M059J (cell line): ENCODE data around the gene MUC5AC. TPM values are rescaled to one million over a fixed set of nuclear protein-coding genes. Genes with fewer than 3 reads are reported as not detected.
"Not testable (repeated sequence)": the region's sequence is repeated elsewhere in the genome, so short reads cannot be mapped to it uniquely, and the experiment has no call there.

ENCODE experiments used
- DNase-seq: peaks from one replicate; pipeline ENCODE4 v3.0.0-alpha.2; 2012; ENCODE audit warnings: low read depth
- total RNA-seq: library from RNA; depleted of rRNA; stranded (reverse); fragments of >200 nt; shearing (Covaris generic); gene quantifications from 2 replicates; pipeline ENCODE4 v1.2.3, GENCODE V29; 2014

The MUC5AC gene
- total RNA-seq, 1 experiment from 2014 or later = not detected

DNA sequence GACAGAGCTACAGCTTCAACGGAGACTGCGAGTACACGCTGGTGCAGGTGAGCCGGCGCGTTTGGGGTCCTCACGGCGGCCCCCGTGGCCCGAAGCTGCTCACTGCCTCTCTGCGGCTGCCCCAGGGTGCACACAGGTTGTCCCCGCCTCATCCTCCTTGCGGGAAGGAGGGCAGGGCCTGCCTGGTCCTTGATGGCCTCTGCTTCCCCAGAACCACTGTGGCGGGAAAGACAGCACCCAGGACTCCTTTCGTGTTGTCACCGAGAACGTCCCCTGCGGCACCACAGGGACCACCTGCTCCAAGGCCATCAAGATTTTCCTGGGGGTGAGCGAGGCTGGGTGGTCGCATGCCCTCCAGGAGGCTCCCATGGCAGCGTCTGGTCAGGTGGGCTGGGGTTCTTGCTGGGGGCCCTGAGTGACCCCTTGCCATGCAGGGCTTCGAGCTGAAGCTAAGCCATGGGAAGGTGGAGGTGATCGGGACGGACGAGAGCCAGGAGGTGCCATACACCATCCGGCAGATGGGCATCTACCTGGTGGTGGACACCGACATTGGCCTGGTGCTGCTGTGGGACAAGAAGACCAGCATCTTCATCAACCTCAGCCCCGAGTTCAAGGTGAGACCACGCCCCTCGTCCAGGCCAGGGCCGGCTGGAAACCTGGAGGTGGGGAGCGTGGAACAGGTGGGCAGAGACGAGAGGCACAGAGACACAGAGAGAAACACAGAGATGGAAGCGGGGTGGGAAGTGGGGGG, 19.4 kb downstream of the MUC5AC start:
- no peak for DNase-seq

GRCh38 chr11:1177771-1178090, 20.0 kb downstream of the MUC5AC start:
- DNase-seq = no peak

- DNase-seq = no peak
Observed at GRCh38 chr11:1178201-1178885, 20.6 kb downstream of the MUC5AC start.

GRCh38 chr11:1178906-1179305, 21.2 kb downstream of the MUC5AC start:
- no peak for DNase-seq

- DNase-seq = no peak
Observed at GRCh38 chr11:1179641-1180040, 21.9 kb downstream of the MUC5AC start.

- no peak for DNase-seq
Observed at GRCh38 chr11:1180171-1180570, 22.4 kb downstream of the MUC5AC start.

- no peak for DNase-seq
Observed at GRCh38 chr11:1180947-1181391, 23.2 kb downstream of the MUC5AC start.

DNA sequence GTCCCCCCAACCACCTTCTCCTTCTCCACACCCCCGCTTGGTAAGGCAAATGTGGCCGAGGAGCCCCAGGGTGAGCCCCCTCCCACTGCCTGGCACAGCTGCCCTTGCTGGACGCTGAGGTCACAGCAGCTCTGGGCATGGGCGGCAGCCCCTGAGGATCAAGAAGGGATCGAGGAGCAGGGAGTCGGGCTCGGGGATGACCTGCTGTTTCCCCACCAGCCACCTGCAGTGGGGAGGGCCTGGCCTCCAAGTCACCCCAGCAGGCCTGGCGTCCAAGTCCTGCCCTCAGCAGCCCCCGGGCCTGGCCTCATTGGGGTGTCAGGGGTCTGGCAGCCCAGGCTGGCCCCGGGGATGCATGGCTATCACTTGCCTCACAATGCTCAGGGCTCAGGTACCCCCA, 23.7 kb downstream of the MUC5AC start:
- DNase-seq = no peak

GRCh38 chr11:1181853-1182535, 24.2 kb downstream of the MUC5AC start:
- no peak for DNase-seq

- not testable (repeated sequence) for DNase-seq
Observed at GRCh38 chr11:1184139-1184538, 26.4 kb downstream of the MUC5AC start.

GRCh38 chr11:1188451-1189130, 30.8 kb downstream of the MUC5AC start:
- not testable (repeated sequence) for DNase-seq

GRCh38 chr11:1189816-1190215, 32.1 kb downstream of the MUC5AC start:
- DNase-seq = not testable (repeated sequence)

DNA sequence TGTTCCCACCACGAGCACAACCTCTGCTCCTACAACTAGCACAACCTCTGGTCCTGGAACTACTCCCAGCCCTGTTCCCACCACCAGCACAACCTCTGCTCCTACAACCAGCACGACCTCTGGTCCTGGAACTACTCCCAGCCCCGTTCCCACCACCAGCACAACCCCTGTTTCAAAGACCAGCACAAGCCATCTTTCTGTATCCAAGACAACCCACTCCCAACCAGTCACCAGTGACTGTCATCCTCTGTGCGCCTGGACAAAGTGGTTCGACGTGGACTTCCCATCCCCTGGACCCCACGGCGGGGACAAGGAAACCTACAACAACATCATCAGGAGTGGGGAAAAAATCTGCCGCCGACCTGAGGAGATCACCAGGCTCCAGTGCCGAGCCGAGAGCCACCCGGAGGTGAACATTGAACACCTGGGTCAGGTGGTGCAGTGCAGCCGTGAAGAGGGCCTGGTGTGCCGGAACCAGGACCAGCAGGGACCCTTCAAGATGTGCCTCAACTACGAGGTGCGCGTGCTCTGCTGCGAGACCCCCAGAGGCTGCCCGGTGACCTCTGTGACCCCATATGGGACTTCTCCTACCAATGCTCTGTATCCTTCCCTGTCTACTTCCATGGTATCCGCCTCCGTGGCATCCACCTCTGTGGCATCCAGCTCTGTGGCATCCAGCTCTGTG, 34.2 kb downstream of the MUC5AC start:
- DNase-seq = not testable (repeated sequence)

- DNase-seq = no peak
Observed at GRCh38 chr11:1192741-1193325, 35.1 kb downstream of the MUC5AC start.

- DNase-seq = no peak
Observed at GRCh38 chr11:1193326-1194230, 35.8 kb downstream of the MUC5AC start.

DNA sequence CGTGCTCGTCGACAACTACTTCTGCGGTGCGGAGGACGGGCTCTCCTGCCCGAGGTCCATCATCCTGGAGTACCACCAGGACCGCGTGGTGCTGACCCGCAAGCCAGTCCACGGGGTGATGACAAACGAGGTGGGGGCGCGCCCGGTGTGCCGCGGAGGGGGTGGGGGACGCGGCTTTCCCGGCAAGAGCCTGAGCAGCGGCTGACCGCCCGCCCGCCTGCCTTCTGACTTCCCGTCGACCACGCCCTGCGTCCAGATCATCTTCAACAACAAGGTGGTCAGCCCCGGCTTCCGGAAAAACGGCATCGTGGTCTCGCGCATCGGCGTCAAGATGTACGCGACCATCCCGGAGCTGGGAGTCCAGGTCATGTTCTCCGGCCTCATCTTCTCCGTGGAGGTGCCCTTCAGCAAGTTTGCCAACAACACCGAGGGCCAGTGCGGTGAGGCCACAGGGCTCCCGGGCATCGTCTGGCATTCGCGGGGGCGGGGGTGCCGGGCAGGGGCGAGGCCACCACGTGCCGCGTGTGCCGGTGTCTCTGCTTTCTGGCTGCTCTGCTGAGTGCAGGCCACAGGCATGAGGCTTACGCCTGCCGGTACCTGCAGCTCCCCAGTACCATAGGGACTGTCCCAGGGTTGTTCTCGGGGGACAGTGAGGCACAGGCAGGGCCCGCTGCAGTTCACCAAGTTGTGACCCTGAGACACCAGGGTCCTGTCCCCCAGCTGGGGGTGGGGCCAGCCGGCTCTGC, 36.7 kb downstream of the MUC5AC start:
- DNase-seq = no peak

- DNase-seq = no peak
Observed at GRCh38 chr11:1194977-1195681, 37.4 kb downstream of the MUC5AC start.

- no peak for DNase-seq
Observed at GRCh38 chr11:1195682-1196515, 38.1 kb downstream of the MUC5AC start.
